Stimulated activated naive B cell treated with anti-CD40 and anti-IgM and Interleukin-4, amounts not matched to agents 10 μg/mL and 1 μg/mL and 100 μg/mL, for 72 hours (primary cell): Measurements from ENCODE around the gene WDR46.
A peak's percentile ranks its signal among the peaks of the same experiment; 100 is the strongest.

Experiments used
- ATAC-seq, 2 donors: fragments of 150-1000 bp; cut with Tn5 transposase; replicated peaks; 2 replicates each; pipeline ENCODE4 v1.10.0; 2021; ENCODE audit warnings: moderate library complexity in 1 of 2
- DNase-seq: peaks from one replicate; pipeline ENCODE4 v3.0.0; 2021
- H3K27ac Mint-ChIP-seq: one replicate; pipeline ENCODE4 v1.8.0; 2022; ENCODE audit warnings: mild to moderate bottlenecking, mixed read lengths
- H3K27me3 Mint-ChIP-seq, 2 donors: one replicate each; pipeline ENCODE4 v1.8.0; 2022; ENCODE audit warnings: mixed read lengths in 2 of 2
- H3K36me3 Mint-ChIP-seq, 2 donors: one replicate each; pipeline ENCODE4 v1.8.0; 2022; ENCODE audit warnings: mixed read lengths in 2 of 2, mild to moderate bottlenecking in 1 of 2
- H3K4me1 Mint-ChIP-seq, 2 donors: one replicate each; pipeline ENCODE4 v1.8.0; 2022; ENCODE audit warnings: mixed read lengths in 2 of 2, mild to moderate bottlenecking in 1 of 2
- H3K4me3 Mint-ChIP-seq, 2 donors: one replicate each; pipeline ENCODE4 v1.8.0; 2022; ENCODE audit warnings: mild to moderate bottlenecking in 2 of 2, mixed read lengths in 2 of 2, moderate library complexity in 1 of 2
- H3K9me3 Mint-ChIP-seq, 2 donors: one replicate each; pipeline ENCODE4 v1.8.0; 2022; ENCODE audit warnings: mixed read lengths in 2 of 2, mild to moderate bottlenecking in 1 of 2

The WDR46 gene

GRCh38 chr6:33301877-33302276 is 12.8 kb upstream of the WDR46 start:
- Mint-ChIP-seq H3K9me3 (no peaks in the 10 kb centered on the region), H3K36me3 (peaks cover 46 to 54% of the 10 kb centered on the region in 2 donors), H3K27me3 (no peaks in the 10 kb centered on the region), H3K4me1 (peaks cover 51 to 86% of the 10 kb centered on the region in 2 donors), H3K4me3 (no peak overlapping the region), H3K27ac (peak overlapping the region; percentile 42)
- ATAC-seq (no peak), DNase-seq (no peak)

GRCh38 chr6:33299237-33299944 is 10.4 kb upstream of the WDR46 start:
- Mint-ChIP-seq H3K27ac (peak overlapping the region; percentile 98), H3K4me3 (peak overlapping the region; percentile 96 to 98), H3K27me3 (no peaks in the 10 kb centered on the region), H3K4me1 (peaks cover 42 to 79% of the 10 kb centered on the region in 2 donors), H3K36me3 (peaks cover 37 to 45% of the 10 kb centered on the region in 2 donors), H3K9me3 (no peaks in the 10 kb centered on the region)
- ATAC-seq (peak; percentile 82 to 83), DNase-seq (peak; percentile 91)

DNA sequence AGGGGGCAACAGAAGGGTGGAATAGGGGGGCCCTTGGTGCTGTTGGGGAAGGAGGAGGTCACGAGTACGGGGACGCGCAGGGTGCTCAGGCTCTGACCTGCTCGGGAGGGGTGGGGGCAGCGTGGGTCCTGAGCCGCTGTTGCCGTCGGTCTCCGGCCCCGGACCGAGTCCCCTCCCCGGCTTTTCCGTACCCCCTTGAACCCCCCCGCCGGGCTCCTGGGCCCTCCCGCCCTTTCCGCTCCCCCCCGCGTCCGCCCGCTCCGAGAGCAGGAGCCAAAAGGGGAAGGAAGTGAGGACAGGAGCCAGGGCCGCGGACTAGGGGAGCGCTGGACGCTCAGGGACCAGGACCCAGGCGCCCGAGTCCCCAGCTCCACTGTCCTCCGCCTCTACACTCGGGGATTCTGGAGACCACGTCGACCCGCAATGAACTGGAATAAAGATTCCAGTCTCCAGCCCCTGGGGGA is 9.8 kb upstream of the WDR46 start, which contains the start of gene RGL2:
TSS of gene RGL2 (minus strand) at position 170 of the 464 bp plus-strand sequence. CDS start 332 bp downstream, outside the sequence.
- peak within 1 kb of the TSS; percentile 98 for H3K27ac Mint-ChIP-seq
- H3K27me3 Mint-ChIP-seq, result no peaks in the 10 kb centered on the region
- no peaks in the 10 kb centered on the region for H3K9me3 Mint-ChIP-seq
- DNase-seq, result no peak
- H3K4me1 Mint-ChIP-seq, result peaks cover 40 to 73% of the 10 kb centered on the region in 2 donors
- ATAC-seq, result peak; percentile 36 to 51
- H3K36me3 Mint-ChIP-seq, result peaks cover 34 to 46% of the 10 kb centered on the region in 2 donors
- peak within 1 kb of the TSS; percentile 96 to 98 for H3K4me3 Mint-ChIP-seq

- no peaks in the 10 kb centered on the region for H3K27me3 Mint-ChIP-seq
- peak; percentile 49 to 56 for ATAC-seq
- DNase-seq, result peak; percentile 70
- peaks cover 37 to 69% of the 10 kb centered on the region in 2 donors for H3K4me1 Mint-ChIP-seq
- H3K36me3 Mint-ChIP-seq, result peaks cover 32 to 47% of the 10 kb centered on the region in 2 donors
- no peaks in the 10 kb centered on the region for H3K9me3 Mint-ChIP-seq
- H3K4me3 Mint-ChIP-seq, result peak overlapping the region; percentile 96 to 98
- H3K27ac Mint-ChIP-seq, result peak overlapping the region; percentile 98
Measured at GRCh38 chr6:33297956-33298772, 9.1 kb upstream of the WDR46 start.

DNA sequence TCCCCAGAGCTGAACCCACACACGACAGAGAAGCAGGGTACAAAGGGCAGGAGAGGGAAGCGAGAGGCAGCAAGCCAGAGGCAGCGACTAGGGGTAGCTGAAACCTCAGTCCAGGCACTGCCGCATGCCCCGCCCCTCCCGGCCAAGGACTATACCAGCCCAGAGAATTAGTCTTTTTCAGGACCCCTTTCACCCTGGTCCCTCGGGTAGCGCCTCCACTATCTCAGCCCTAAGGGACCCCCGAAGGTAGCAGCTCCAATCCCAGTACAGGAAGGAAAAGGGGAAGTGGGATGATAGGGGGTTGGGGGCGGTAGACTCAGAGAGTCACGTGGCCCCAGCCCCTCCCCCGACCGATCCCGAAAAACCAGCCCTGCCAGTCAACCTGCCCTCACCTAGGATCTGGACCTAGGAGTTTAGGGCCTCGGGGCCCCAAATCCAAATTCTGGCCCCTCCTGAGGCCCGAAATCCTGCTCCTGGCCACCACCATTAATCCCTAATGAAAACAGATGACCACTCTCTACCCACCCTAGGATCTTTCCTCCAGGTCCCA is 8.4 kb upstream of the WDR46 start:
- Mint-ChIP-seq H3K4me3 (peak overlapping the region; percentile 96 to 98), H3K27ac (peak overlapping the region; percentile 81)

GRCh38 chr6:33296797-33297405 is 7.9 kb upstream of the WDR46 start:
- Mint-ChIP-seq H3K36me3 (peaks cover 38 to 58% of the 10 kb centered on the region in 2 donors), H3K27ac (no peak overlapping the region)
- ATAC-seq, result no peak

More for the DNA sequence above, 8.4 kb upstream of the WDR46 start:
- H3K4me1 Mint-ChIP-seq, result peaks cover 37 to 69% of the 10 kb centered on the region in 2 donors
- H3K9me3 Mint-ChIP-seq, result no peaks in the 10 kb centered on the region
- peaks cover 34 to 52% of the 10 kb centered on the region in 2 donors for H3K36me3 Mint-ChIP-seq
- peak; percentile 13 to 23 for ATAC-seq
- DNase-seq, result no peak
- H3K27me3 Mint-ChIP-seq, result no peaks in the 10 kb centered on the region

DNA sequence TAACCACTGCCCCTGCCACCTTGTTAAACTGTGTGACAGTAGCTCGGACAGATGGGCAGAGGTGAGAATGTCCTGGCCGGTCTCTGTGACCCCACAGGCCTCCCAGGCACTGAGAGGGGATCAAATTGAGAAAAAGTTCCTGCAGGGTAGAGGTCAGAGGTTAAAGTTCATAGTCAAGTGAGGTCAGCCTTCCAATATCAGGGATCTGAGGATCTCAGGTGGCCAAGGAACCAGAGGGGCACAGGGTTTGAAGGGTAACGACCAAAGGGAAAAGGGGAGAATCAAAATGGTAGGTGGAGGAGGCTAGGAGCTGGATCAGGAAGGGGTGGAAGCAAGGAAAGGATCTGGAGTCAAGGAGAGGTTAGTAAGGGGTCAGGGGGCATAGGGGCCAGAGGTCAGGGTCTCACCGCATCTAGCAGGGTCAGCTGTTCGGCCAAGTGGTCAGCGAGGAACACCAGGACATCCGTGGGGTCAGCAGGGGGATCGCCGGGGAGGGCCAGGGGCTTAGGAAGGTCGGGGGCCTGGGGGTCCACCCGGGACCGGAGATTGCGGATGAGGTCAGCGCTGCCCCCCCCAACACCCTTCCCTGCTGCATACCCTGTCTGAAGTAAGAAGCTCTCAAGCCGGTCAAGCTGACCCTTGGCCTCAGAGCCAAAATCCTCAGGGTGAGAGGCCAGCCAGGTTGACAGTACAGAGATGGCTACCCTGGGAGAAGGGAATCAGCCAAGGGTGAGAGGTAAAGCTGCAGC is 6.8 kb upstream of the WDR46 start:
- H3K4me3 Mint-ChIP-seq, result peak overlapping the region in 1 of 2 donors; percentile 8
- no peaks in the 10 kb centered on the region for H3K9me3 Mint-ChIP-seq

More at GRCh38 chr6:33296797-33297405, 7.9 kb upstream of the WDR46 start:
- Mint-ChIP-seq H3K27me3 (no peaks in the 10 kb centered on the region), H3K9me3 (no peaks in the 10 kb centered on the region), H3K4me1 (peaks cover 39 to 64% of the 10 kb centered on the region in 2 donors), H3K4me3 (peak overlapping the region; percentile 96 to 98)
- no peak for DNase-seq

DNA sequence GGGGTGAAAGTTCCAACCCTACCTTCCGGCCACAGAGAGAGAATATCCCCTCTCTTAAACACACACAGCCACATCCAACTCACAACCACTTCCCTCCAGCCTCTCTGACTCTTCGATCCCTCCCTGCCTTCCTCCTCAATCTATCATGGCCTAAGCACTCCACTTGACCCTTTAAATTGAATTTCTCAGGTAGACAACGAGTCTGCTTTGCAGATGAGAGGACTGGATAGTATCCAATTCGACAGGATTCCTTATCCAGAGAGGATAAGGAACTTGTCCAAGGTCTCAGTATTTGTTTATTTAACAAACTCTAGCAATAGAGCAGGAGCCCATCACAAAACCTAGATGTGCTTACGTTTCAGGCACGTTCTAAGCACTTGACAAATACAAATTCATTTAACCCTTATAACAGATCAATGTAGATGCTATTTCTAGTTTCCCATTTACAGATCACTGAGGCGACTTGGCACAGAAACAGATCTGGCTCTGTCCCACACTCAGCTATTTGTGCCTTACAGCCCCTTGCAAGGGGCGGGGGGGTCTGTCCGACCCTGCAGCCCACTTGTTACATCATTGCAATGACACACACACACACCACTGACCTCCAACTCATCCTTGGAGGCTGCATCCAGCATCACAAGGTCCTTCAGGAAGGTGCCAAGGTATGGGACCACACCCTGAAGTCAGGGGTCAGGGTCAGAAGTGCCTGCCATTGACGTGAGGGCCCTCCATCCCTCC is 5.2 kb upstream of the WDR46 start:
- Mint-ChIP-seq H3K27me3 (no peaks in the 10 kb centered on the region), H3K9me3 (no peaks in the 10 kb centered on the region), H3K36me3 (peaks cover 21 to 52% of the 10 kb centered on the region in 2 donors), H3K4me1 (peaks cover 43 to 59% of the 10 kb centered on the region in 2 donors), H3K4me3 (no peak overlapping the region), H3K27ac (peak overlapping the region; percentile 16)
- ATAC-seq (no peak), DNase-seq (no peak)

More for the DNA sequence above, 6.8 kb upstream of the WDR46 start:
- DNase-seq, result no peak
- Mint-ChIP-seq H3K4me1 (peaks cover 43 to 60% of the 10 kb centered on the region in 2 donors), H3K27ac (peak overlapping the region; percentile 37), H3K36me3 (peaks cover 31 to 57% of the 10 kb centered on the region in 2 donors), H3K27me3 (no peaks in the 10 kb centered on the region)
- no peak for ATAC-seq

- ATAC-seq (no peak), DNase-seq (no peak)
- Mint-ChIP-seq H3K9me3 (no peaks in the 10 kb centered on the region), H3K4me3 (no peak overlapping the region), H3K36me3 (peaks cover 19 to 52% of the 10 kb centered on the region in 2 donors), H3K4me1 (peaks cover 39 to 52% of the 10 kb centered on the region in 2 donors), H3K27ac (peak overlapping the region; percentile 63), H3K27me3 (no peaks in the 10 kb centered on the region)
Measured at GRCh38 chr6:33292996-33293682, 4.1 kb upstream of the WDR46 start.

DNA sequence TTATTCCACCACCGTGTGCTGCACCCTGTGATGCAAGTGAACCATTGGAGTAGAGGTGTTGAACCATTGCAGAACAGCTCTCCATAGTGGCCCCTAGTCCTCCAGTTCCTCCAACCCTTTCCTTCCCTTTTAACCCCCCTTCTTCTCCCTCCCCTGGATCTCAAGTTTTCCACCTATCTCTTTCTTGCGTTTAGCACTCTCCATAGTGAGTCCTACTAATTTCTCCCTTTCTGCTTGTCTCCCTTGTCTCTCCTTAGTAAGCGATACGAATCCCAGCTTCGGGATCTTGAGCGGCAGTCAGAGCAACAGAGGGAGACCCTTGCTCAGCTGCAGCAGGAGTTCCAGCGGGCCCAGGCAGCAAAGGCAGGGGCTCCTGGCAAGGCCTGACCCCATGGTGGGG is 1.4 kb upstream of the WDR46 start:
- Mint-ChIP-seq H3K4me1 (peaks cover 37 to 43% of the 10 kb centered on the region in 2 donors), H3K9me3 (no peaks in the 10 kb centered on the region), H3K4me3 (peak overlapping the region; percentile 87 to 100), H3K27me3 (no peaks in the 10 kb centered on the region), H3K27ac (peak overlapping the region; percentile 99), H3K36me3 (peaks cover 25 to 63% of the 10 kb centered on the region in 2 donors)
- no peak for DNase-seq
- ATAC-seq, result no peak

DNA sequence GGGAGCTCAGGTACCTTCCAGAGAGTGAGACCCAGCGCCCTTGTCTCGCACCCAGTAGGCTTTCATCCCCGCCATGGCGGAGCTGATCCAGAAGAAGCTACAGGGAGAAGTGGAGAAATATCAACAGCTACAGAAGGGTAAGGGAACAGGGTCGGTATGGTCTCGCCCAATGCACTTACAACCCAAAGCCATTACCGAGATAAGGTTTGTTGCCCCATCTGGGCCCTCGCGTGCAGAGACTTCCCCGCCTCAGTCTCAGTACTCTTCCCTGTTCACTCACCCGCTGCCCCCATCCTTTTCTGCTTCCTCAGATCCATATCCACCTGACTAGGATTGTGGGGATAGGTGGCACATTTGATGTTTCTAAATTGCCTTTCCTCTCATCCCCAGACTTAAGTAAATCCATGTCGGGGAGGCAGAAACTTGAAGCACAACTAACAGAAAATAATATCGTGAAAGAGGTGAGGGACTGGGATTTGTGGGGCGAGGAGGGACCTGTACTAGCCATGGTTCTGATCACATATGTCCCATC is 811 bp upstream of the WDR46 start:
- Mint-ChIP-seq H3K4me3 (peak overlapping the region; percentile 87 to 100), H3K27ac (peak overlapping the region; percentile 99), H3K27me3 (no peaks in the 10 kb centered on the region), H3K4me1 (peaks cover 35 to 40% of the 10 kb centered on the region in 2 donors), H3K36me3 (peaks cover 25 to 62% of the 10 kb centered on the region in 2 donors), H3K9me3 (no peaks in the 10 kb centered on the region)
- peak; percentile 26 to 29 for ATAC-seq
- DNase-seq, result no peak
